Neural progenitor cell (in vitro differentiated cells): Measurements from ENCODE around the gene INHBC.

Experiments used
- EZH2 ChIP-seq: fragments of 200-600 bp; sonication (generic); IDR thresholded peaks from 2 replicates; pipeline ENCODE4 v1.6.1; 2017; ENCODE audit warnings: antibody characterized with exemption, mild to moderate bottlenecking, moderate library complexity
- TF ChIP-seq, protein P1 (sequence below): fragments of 200-600 bp; sonication (generic); IDR thresholded peaks from 2 replicates; pipeline ENCODE4 v1.5.1; 2017; ENCODE audit warnings: antibody characterized with exemption, mild to moderate bottlenecking

DNA sequence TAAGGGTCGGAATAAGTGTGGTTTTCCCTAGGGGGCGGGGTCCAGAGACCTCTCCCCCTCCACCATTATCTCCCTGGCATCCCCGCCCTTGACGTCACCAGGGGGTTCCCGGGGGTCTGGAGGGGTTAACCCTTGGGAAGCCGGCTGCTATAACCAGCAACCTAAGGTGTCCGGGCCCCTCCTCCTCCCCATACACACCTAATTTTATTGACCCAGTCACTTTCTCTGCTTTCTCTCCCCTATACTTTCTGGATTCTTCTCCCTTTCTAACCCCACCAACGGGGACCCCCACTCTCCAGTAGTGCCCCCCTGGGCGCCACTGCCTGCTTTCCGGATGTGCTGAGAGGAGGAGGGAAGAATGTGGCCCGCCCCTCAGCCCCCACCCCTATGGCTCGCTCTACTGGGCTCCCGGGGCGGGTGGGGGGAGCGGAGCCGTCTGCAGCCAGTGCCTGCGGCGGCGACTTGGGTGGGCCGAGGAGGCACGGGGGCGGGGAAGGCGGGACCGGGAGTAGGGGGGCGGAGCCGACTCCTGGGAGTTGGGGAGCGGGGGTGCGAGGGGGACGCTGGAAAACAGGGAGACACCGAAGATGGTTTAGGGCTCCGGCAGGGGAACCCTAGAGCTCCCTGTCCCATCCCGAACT, 26.8 kb downstream of the INHBC start:
- no peak for TF ChIP-seq EZH2
- TF ChIP-seq, protein P1, sequence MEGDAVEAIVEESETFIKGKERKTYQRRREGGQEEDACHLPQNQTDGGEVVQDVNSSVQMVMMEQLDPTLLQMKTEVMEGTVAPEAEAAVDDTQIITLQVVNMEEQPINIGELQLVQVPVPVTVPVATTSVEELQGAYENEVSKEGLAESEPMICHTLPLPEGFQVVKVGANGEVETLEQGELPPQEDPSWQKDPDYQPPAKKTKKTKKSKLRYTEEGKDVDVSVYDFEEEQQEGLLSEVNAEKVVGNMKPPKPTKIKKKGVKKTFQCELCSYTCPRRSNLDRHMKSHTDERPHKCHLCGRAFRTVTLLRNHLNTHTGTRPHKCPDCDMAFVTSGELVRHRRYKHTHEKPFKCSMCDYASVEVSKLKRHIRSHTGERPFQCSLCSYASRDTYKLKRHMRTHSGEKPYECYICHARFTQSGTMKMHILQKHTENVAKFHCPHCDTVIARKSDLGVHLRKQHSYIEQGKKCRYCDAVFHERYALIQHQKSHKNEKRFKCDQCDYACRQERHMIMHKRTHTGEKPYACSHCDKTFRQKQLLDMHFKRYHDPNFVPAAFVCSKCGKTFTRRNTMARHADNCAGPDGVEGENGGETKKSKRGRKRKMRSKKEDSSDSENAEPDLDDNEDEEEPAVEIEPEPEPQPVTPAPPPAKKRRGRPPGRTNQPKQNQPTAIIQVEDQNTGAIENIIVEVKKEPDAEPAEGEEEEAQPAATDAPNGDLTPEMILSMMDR, result no peak
